ENCODE data around the gene PIK3R1.
A peak's percentile ranks its signal among the peaks of the same experiment; 100 is the strongest.

- TF ChIP-seq, protein P1, sequence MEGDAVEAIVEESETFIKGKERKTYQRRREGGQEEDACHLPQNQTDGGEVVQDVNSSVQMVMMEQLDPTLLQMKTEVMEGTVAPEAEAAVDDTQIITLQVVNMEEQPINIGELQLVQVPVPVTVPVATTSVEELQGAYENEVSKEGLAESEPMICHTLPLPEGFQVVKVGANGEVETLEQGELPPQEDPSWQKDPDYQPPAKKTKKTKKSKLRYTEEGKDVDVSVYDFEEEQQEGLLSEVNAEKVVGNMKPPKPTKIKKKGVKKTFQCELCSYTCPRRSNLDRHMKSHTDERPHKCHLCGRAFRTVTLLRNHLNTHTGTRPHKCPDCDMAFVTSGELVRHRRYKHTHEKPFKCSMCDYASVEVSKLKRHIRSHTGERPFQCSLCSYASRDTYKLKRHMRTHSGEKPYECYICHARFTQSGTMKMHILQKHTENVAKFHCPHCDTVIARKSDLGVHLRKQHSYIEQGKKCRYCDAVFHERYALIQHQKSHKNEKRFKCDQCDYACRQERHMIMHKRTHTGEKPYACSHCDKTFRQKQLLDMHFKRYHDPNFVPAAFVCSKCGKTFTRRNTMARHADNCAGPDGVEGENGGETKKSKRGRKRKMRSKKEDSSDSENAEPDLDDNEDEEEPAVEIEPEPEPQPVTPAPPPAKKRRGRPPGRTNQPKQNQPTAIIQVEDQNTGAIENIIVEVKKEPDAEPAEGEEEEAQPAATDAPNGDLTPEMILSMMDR (IDR thresholded peaks at IDR 0.05), result no peak
- TF ChIP-seq POLR2A (IDR thresholded peaks at IDR 0.05), result peak in 1 of 2 donors; percentile 60
Observed at GRCh38 chr5:68225911-68226545, 10.5 kb downstream of the PIK3R1 start.

Data from Peyer's patch (tissue), 4 donors.